ENCODE data around the gene UTP11. TPM values are rescaled to one million over a fixed set of nuclear protein-coding genes. Genes with fewer than 3 reads are reported as not detected.

Gene UTP11
- total and polyA plus RNA-seq, 2 donors (not counting 3 experiments of a cell fraction or from before 2014, with no cell fraction given) = 20.1 to 54.1 TPM

DNA sequence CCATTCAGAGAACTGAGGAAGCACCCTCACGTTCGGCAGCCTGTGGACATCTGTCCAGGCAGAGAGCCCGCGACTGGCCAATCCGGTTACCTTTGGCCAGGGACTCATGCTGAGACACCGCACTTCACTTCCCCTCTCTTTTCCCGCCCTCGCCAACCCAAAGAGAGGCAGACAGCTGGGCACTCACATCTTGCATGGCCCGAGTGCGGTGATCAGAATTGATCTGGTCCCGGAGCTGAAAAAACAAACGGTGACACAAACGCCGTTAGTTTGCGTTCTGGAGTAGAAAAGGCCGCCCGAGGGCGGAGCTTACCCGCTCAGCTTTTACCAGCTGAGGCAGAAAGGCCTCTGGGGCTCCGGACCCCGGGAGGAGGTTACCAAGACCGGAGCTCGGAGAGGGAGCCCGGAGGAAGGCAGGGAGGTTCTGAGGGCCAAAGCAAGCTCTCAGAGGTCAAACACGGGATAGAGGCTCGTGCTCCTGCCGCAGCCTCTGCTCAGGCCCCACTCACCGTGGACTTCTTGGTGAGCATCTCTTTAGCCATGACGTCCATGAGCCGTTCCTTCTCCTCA, 23.1 kb upstream of the UTP11 start:
- no peaks in the 10 kb centered on the region for H3K27me3 ChIP-seq (ENCODE audit: control insufficient read depth in 2 of 2, insufficient read depth in 2 of 2, low read length in 2 of 2)
- no peaks in the 10 kb centered on the region for H3K9me3 ChIP-seq (replicated peaks; ENCODE audit: control insufficient read depth, insufficient read depth, low read length)
- FAIRE-seq (peak; percentile 21), DNase-seq (ENCODE audit: low read depth, low spot score) (no peak)
- BruUV-seq (replicated peaks) = TSS peak; percentile 78
- peaks cover 22% of the 10 kb centered on the region for H3K79me2 ChIP-seq (ENCODE audit: control insufficient read depth, insufficient read depth, low read length)
- peak overlapping the region; percentile 82 for H3K9ac ChIP-seq (replicated peaks; ENCODE audit: extremely low read depth, insufficient read depth, low read length)
- no peaks in the 10 kb centered on the region for H3K9me1 ChIP-seq (replicated peaks; ENCODE audit: control insufficient read depth, extremely low read depth, insufficient read depth, low read length)
- CTCF ChIA-PET = interaction anchor here (0.7 to 3.5 kb wide), 8 partner anchors 14 to 846 kb away, joined by 3 to 37 read pairs (median 5); partner anchors contain the start of genes MTF1 and UTP11
- H3K27ac ChIP-seq (ENCODE audit: insufficient read depth, low read depth, low read length) = peak overlapping the region; percentile 24
- TF ChIP-seq EZH2 (IDR thresholded peaks at IDR 0.05; ENCODE audit: borderline replicate concordance, low read depth, low read length, severe bottlenecking) = no peak
- H2AFZ ChIP-seq (ENCODE audit: low read depth, low read length) = peak overlapping the region; percentile 32
- no peaks in the 10 kb centered on the region for H4K20me1 ChIP-seq (replicated peaks; ENCODE audit: control insufficient read depth, extremely low read depth, insufficient read depth, low read length)
- dilution Hi-C loops (cut with MboI; ENCODE audit: extremely low pct_ligation_motif_present, low sequenced_read_pairs) (no loop called here), intact Hi-C loops (cut with micrococcal nuclease) (no loop called here)
- peaks cover 9% of the 10 kb centered on the region for H3K4me1 ChIP-seq (ENCODE audit: control insufficient read depth, extremely low read depth, insufficient read depth, low read length)
- POLR2A ChIA-PET = interaction anchor here (0.7 to 1.0 kb wide), 2 partner anchors 12 to 21 kb away, joined by 4 to 5 read pairs; no protein-coding TSS in a partner anchor
- peaks cover 9 to 11% of the 10 kb centered on the region in 2 experiments for H3K36me3 ChIP-seq (ENCODE audit: control insufficient read depth in 2 of 2, extremely low read depth in 1 of 2, insufficient read depth in 2 of 2, low read length in 2 of 2)
- H3K4me2 ChIP-seq (ENCODE audit: insufficient read depth, low read length) = peak overlapping the region; percentile 77
- H3K4me3 ChIP-seq (replicated peaks in 1 of 3; ENCODE audit: insufficient read depth in 1 of 3, low read depth in 1 of 3, low read length in 3 of 3) = peak overlapping the region; percentile 78 to 81 (median 78)

DNA sequence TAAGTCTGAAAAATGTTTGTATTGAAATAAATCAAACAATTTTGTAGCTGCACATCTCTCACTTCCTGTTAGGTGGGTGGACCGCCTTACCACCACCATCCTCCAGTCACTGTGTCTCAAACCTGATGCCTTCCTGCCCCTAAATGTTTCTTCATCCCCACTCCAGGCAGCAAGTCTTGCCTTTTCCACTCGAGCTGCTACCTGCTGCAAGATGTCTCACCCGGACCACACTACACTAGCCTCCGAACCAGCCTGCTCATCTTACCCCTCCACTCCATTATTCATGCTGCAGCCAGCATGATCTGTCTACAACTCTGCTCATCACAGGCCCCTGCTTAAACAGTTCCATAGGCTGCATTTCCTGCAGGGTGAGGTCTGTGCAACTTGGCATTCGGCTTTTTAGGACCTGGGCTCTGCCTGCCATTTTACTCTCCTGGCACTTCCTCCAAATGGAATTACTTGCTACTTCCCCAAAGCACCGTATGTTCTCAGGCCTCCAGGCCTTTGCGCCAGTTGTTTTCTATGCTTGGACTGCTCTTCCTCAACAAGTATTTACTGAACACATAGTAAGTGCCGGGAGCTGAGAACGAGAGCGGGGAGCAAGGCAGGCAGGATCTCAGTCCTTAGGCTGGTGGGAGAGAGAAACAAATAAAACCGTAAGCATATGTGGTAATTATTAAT, 17.5 kb upstream of the UTP11 start:
- Histone ChIP-seq H3K4me3 (replicated peaks in 1 of 3; ENCODE audit: insufficient read depth in 1 of 3, low read depth in 1 of 3, low read length in 3 of 3) (no peak overlapping the region), H4K20me1 (replicated peaks; ENCODE audit: control insufficient read depth, extremely low read depth, insufficient read depth, low read length) (no peaks in the 10 kb centered on the region), H3K36me3 (ENCODE audit: control insufficient read depth in 2 of 2, extremely low read depth in 1 of 2, insufficient read depth in 2 of 2, low read length in 2 of 2) (peaks cover 9 to 17% of the 10 kb centered on the region in 2 experiments), H3K4me2 (ENCODE audit: insufficient read depth, low read length) (no peak overlapping the region), H3K9me3 (replicated peaks; ENCODE audit: control insufficient read depth, insufficient read depth, low read length) (no peaks in the 10 kb centered on the region), H3K79me2 (ENCODE audit: control insufficient read depth, insufficient read depth, low read length) (peaks cover 7% of the 10 kb centered on the region), H2AFZ (ENCODE audit: low read depth, low read length) (no peak overlapping the region), H3K27me3 (ENCODE audit: control insufficient read depth in 2 of 2, insufficient read depth in 2 of 2, low read length in 2 of 2) (no peaks in the 10 kb centered on the region), H3K9ac (replicated peaks; ENCODE audit: extremely low read depth, insufficient read depth, low read length) (no peak overlapping the region), H3K4me1 (ENCODE audit: control insufficient read depth, extremely low read depth, insufficient read depth, low read length) (peaks cover 36% of the 10 kb centered on the region), H3K27ac (ENCODE audit: insufficient read depth, low read depth, low read length) (no peak overlapping the region), H3K9me1 (replicated peaks; ENCODE audit: control insufficient read depth, extremely low read depth, insufficient read depth, low read length) (no peaks in the 10 kb centered on the region)
- intact Hi-C loops (cut with micrococcal nuclease) (loop anchor here (10.0 kb wide), 1 partner anchor 400 kb away; the partner anchor contains the start of gene GNL2), dilution Hi-C loops (cut with MboI; ENCODE audit: extremely low pct_ligation_motif_present, low sequenced_read_pairs) (no loop called here)
- TF ChIP-seq POLR2AphosphoS5 (IDR thresholded peaks at IDR 0.05; ENCODE audit: insufficient read depth, low read depth, low read length) = no peak
- TF ChIP-seq, protein P1, sequence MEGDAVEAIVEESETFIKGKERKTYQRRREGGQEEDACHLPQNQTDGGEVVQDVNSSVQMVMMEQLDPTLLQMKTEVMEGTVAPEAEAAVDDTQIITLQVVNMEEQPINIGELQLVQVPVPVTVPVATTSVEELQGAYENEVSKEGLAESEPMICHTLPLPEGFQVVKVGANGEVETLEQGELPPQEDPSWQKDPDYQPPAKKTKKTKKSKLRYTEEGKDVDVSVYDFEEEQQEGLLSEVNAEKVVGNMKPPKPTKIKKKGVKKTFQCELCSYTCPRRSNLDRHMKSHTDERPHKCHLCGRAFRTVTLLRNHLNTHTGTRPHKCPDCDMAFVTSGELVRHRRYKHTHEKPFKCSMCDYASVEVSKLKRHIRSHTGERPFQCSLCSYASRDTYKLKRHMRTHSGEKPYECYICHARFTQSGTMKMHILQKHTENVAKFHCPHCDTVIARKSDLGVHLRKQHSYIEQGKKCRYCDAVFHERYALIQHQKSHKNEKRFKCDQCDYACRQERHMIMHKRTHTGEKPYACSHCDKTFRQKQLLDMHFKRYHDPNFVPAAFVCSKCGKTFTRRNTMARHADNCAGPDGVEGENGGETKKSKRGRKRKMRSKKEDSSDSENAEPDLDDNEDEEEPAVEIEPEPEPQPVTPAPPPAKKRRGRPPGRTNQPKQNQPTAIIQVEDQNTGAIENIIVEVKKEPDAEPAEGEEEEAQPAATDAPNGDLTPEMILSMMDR (IDR thresholded peaks at IDR 0.05; ENCODE audit: extremely low read depth in 1 of 2, insufficient read depth in 1 of 2, low read depth in 1 of 2, low read length in 2 of 2) = no peak
- no peak for TF ChIP-seq FOS (IDR thresholded peaks at IDR 0.05; ENCODE audit: borderline replicate concordance, insufficient read depth, low read length)
- TF ChIP-seq POLR2A (IDR thresholded peaks at IDR 0.05; ENCODE audit: low read depth, low read length) = no peak
- TF ChIP-seq, protein P2, sequence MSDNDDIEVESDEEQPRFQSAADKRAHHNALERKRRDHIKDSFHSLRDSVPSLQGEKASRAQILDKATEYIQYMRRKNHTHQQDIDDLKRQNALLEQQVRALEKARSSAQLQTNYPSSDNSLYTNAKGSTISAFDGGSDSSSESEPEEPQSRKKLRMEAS (IDR thresholded peaks at IDR 0.05; ENCODE audit: insufficient read depth, insufficient read length) = no peak
- TF ChIP-seq EZH2 (IDR thresholded peaks at IDR 0.05; ENCODE audit: borderline replicate concordance, low read depth, low read length, severe bottlenecking) = no peak
- no peak for TF ChIP-seq MYC (IDR thresholded peaks at IDR 0.05; ENCODE audit: low read depth, low read length)
- no peak for TF ChIP-seq GATA2 (IDR thresholded peaks at IDR 0.05; ENCODE audit: insufficient read depth, insufficient read length, low read depth, low read length)
- TF ChIP-seq JUN (IDR thresholded peaks at IDR 0.05; ENCODE audit: borderline replicate concordance, insufficient read depth, insufficient read length, low read depth) = no peak
- no TSS peak for BruUV-seq (replicated peaks)
- DNase-seq (ENCODE audit: low read depth, low spot score) (no peak), FAIRE-seq (no peak)
- POLR2A ChIA-PET = no interaction called here
- CTCF ChIA-PET = interaction anchor here (0.6 kb wide), 1 partner anchor 756 kb away, joined by 3 read pairs; no protein-coding TSS in a partner anchor
